ENCODE data around the gene LAMTOR5. TPM values are rescaled to one million over a fixed set of nuclear protein-coding genes. Genes with fewer than 3 reads are reported as not detected.

The LAMTOR5 gene
- total and polyA plus RNA-seq, 2 experiments from 2014 or later, result 45.4 to 168 TPM

GRCh38 chr1:110390692-110391245 is 16.7 kb downstream of the LAMTOR5 start, which contains the start of gene SLC16A4:
TSS of gene SLC16A4 (minus strand) at chr1:110391026. CDS start at chr1:110389323, 1,703 bp downstream.
- Histone ChIP-seq H3K4me3 (no peak within 1 kb of the TSS), H3K4me2 (peak within 1 kb of the TSS; percentile 63), H3K4me1 (ENCODE audit: insufficient read depth) (peaks cover 49% of the 10 kb centered on the region), H3K79me2 (no peaks in the 10 kb centered on the region), H2AFZ (no peak within 1 kb of the TSS), H3K36me3 (replicated peaks; ENCODE audit: insufficient read depth, low read depth) (no peaks in the 10 kb centered on the region), H4K20me1 (ENCODE audit: insufficient read depth, poor library complexity, severe bottlenecking) (no peaks in the 10 kb centered on the region), H3K27ac (peak within 1 kb of the TSS; percentile 78), H3K9me3 (ENCODE audit: low read depth) (no peaks in the 10 kb centered on the region), H3K27me3 (no peaks in the 10 kb centered on the region), H3K9me2 (replicated peaks; ENCODE audit: insufficient read depth) (no peaks in the 10 kb centered on the region)
- TF ChIP-seq CTCF (IDR thresholded peaks at IDR 0.05; ENCODE audit: poor library complexity) (no peak), EZH2 (IDR thresholded peaks at IDR 0.05; ENCODE audit: borderline replicate concordance) (no peak), EZH2phosphoT487 (IDR thresholded peaks at IDR 0.05; ENCODE audit: low read depth, severe bottlenecking, unreplicated experiment) (no peak)
- peak; percentile 51 for DNase-seq (ENCODE audit: low spot score)
- WGBS (ENCODE audit: low lambda C conversion rate, missing lambda C conversion rate), result 32% methylated on average over 8 of the region's 8 CpGs

- Histone ChIP-seq H3K4me2 (peak overlapping the region; percentile 63), H3K4me3 (no peak overlapping the region), H3K4me1 (ENCODE audit: insufficient read depth) (peaks cover 49% of the 10 kb centered on the region), H3K27me3 (no peaks in the 10 kb centered on the region), H3K27ac (peak overlapping the region; percentile 78), H2AFZ (no peak overlapping the region), H3K9me2 (replicated peaks; ENCODE audit: insufficient read depth) (no peaks in the 10 kb centered on the region), H3K36me3 (replicated peaks; ENCODE audit: insufficient read depth, low read depth) (no peaks in the 10 kb centered on the region), H3K79me2 (no peaks in the 10 kb centered on the region), H3K9me3 (ENCODE audit: low read depth) (no peaks in the 10 kb centered on the region), H4K20me1 (ENCODE audit: insufficient read depth, poor library complexity, severe bottlenecking) (no peaks in the 10 kb centered on the region)
- peak; percentile 62 for DNase-seq (ENCODE audit: low spot score)
- TF ChIP-seq EZH2phosphoT487 (IDR thresholded peaks at IDR 0.05; ENCODE audit: low read depth, severe bottlenecking, unreplicated experiment) (no peak), EZH2 (IDR thresholded peaks at IDR 0.05; ENCODE audit: borderline replicate concordance) (no peak), CTCF (IDR thresholded peaks at IDR 0.05; ENCODE audit: poor library complexity) (no peak)
- WGBS (ENCODE audit: low lambda C conversion rate, missing lambda C conversion rate), result 64% methylated on average over 6 of the region's 6 CpGs
These were observed 17.4 kb downstream of the LAMTOR5 start for GRCh38 chr1:110390096-110390495.

GRCh38 chr1:110387048-110387754 is 20.3 kb downstream of the LAMTOR5 start:
- no peak overlapping the region for H2AFZ ChIP-seq
- no peak for DNase-seq (ENCODE audit: low spot score)
- no peaks in the 10 kb centered on the region for H3K27me3 ChIP-seq
- no peaks in the 10 kb centered on the region for H3K9me2 ChIP-seq (replicated peaks; ENCODE audit: insufficient read depth)
- no peaks in the 10 kb centered on the region for H4K20me1 ChIP-seq (ENCODE audit: insufficient read depth, poor library complexity, severe bottlenecking)
- 100% methylated on average over 1 of the region's 1 CpG for WGBS (ENCODE audit: low lambda C conversion rate, missing lambda C conversion rate)
- peaks cover 26% of the 10 kb centered on the region for H3K4me1 ChIP-seq (ENCODE audit: insufficient read depth)
- H3K9me3 ChIP-seq (ENCODE audit: low read depth), result no peaks in the 10 kb centered on the region
- H3K36me3 ChIP-seq (replicated peaks; ENCODE audit: insufficient read depth, low read depth), result no peaks in the 10 kb centered on the region
- no peak overlapping the region for H3K27ac ChIP-seq
- TF ChIP-seq EZH2 (IDR thresholded peaks at IDR 0.05; ENCODE audit: borderline replicate concordance), result no peak
- TF ChIP-seq CTCF (IDR thresholded peaks at IDR 0.05; ENCODE audit: poor library complexity), result no peak
- TF ChIP-seq EZH2phosphoT487 (IDR thresholded peaks at IDR 0.05; ENCODE audit: low read depth, severe bottlenecking, unreplicated experiment), result no peak
- H3K79me2 ChIP-seq, result no peaks in the 10 kb centered on the region
- no peak overlapping the region for H3K4me3 ChIP-seq
- no peak overlapping the region for H3K4me2 ChIP-seq

All from hepatocyte (in vitro differentiated cells).